GM21515 (cell line): ENCODE results near the gene TAF4B.
"Not testable (repeated sequence)": the region's sequence is repeated elsewhere in the genome, so short reads cannot be mapped to it uniquely, and the experiment has no call there.

ENCODE experiments used
- ATAC-seq: cut with Tn5 transposase; IDR thresholded peaks from one replicate; pipeline ENCODE4 v1.9.1; 2021; ENCODE audit not compliant: unreplicated experiment

Gene TAF4B

GRCh38 chr18:26226229-26227050, at the start of gene TAF4B:
TSS of gene TAF4B (plus strand) at chr18:26226445. CDS start at chr18:26226934, 489 bp downstream.
- ATAC-seq: peak; percentile 82

- ATAC-seq: no peak
Observed at GRCh38 chr18:26181343-26181826, 44.9 kb upstream of the TAF4B start.

- no peak for ATAC-seq
Observed at GRCh38 chr18:26183395-26184112, 42.7 kb upstream of the TAF4B start.

- no peak for ATAC-seq
Observed at GRCh38 chr18:26185267-26185666, 41.0 kb upstream of the TAF4B start.

- peak; percentile 86 for ATAC-seq
Observed at GRCh38 chr18:26190506-26190905, 35.7 kb upstream of the TAF4B start.

GRCh38 chr18:26192233-26192632, 34.0 kb upstream of the TAF4B start:
- ATAC-seq: no peak

GRCh38 chr18:26196605-26197004, 29.6 kb upstream of the TAF4B start:
- no peak for ATAC-seq

GRCh38 chr18:26202001-26202400, 24.2 kb upstream of the TAF4B start:
- not testable (repeated sequence) for ATAC-seq

- no peak for ATAC-seq
Observed at GRCh38 chr18:26205318-26205717, 20.9 kb upstream of the TAF4B start.

GRCh38 chr18:26206488-26206887, 19.8 kb upstream of the TAF4B start:
- no peak for ATAC-seq

GRCh38 chr18:26207937-26208336, 18.3 kb upstream of the TAF4B start:
- no peak for ATAC-seq

GRCh38 chr18:26208977-26209376, 17.3 kb upstream of the TAF4B start:
- no peak for ATAC-seq

GRCh38 chr18:26210147-26210546, 16.1 kb upstream of the TAF4B start:
- ATAC-seq: no peak

- peak; percentile 92 for ATAC-seq
Observed at GRCh38 chr18:26215247-26215970, 10.8 kb upstream of the TAF4B start.

- ATAC-seq: no peak
Observed at GRCh38 chr18:26225022-26225693, 1.1 kb upstream of the TAF4B start.

- ATAC-seq: no peak
Observed at GRCh38 chr18:26225915-26226228, 373 bp upstream of the TAF4B start.

- ATAC-seq: no peak
Observed at GRCh38 chr18:26227051-26227670, 916 bp downstream of the TAF4B start.

- no peak for ATAC-seq
Observed at GRCh38 chr18:26228562-26229260, 2.5 kb downstream of the TAF4B start.

- no peak for ATAC-seq
Observed at GRCh38 chr18:26230497-26230896, 4.3 kb downstream of the TAF4B start.

GRCh38 chr18:26233208-26233607, 7.0 kb downstream of the TAF4B start:
- no peak for ATAC-seq
